Endothelial cell (in vitro differentiated cells): ENCODE results near the gene GJC2. TPM values are rescaled to one million over a fixed set of nuclear protein-coding genes. Genes with fewer than 3 reads are reported as not detected.

Experiments used
- DNase-seq: peaks from one replicate; pipeline ENCODE4 v3.0.0; 2021; ENCODE audit warnings: low spot score
- H3K27ac Mint-ChIP-seq: one replicate; pipeline ENCODE4 v1.8.0; 2021; ENCODE audit warnings: mixed read lengths, inconsistent platforms; ENCODE audit not compliant: unreplicated experiment
- H3K27me3 Mint-ChIP-seq: one replicate; pipeline ENCODE4 v1.8.0; 2021; ENCODE audit warnings: mild to moderate bottlenecking, moderate library complexity, mixed read lengths, inconsistent platforms; ENCODE audit not compliant: unreplicated experiment
- H3K36me3 Mint-ChIP-seq: one replicate; pipeline ENCODE4 v1.8.0; 2021; ENCODE audit warnings: mild to moderate bottlenecking, low read depth, mixed read lengths, inconsistent platforms; ENCODE audit not compliant: unreplicated experiment
- H3K4me1 Mint-ChIP-seq: one replicate; pipeline ENCODE4 v1.8.0; 2021; ENCODE audit warnings: mild to moderate bottlenecking, mixed read lengths, inconsistent platforms; ENCODE audit not compliant: unreplicated experiment
- H3K4me3 Mint-ChIP-seq: one replicate; pipeline ENCODE4 v1.8.0; 2021; ENCODE audit warnings: mild to moderate bottlenecking, mixed read lengths, inconsistent platforms; ENCODE audit not compliant: unreplicated experiment
- H3K9me3 Mint-ChIP-seq: one replicate; pipeline ENCODE4 v1.8.0; 2021; ENCODE audit warnings: mixed read lengths, inconsistent platforms; ENCODE audit not compliant: unreplicated experiment
- total RNA-seq: library from RNA; stranded (reverse); fragmentation: NEBNext Ultra II Directional; extraction: Animal tissue kit (Norgen Biotek cat#: 25700); gene quantifications from one replicate; pipeline ENCODE4 v1.2.1, GENCODE V29; 2021; ENCODE audit not compliant: unreplicated experiment
- TF ChIP-seq, protein P1 (sequence below): fragments of 200-600 bp; sonication (generic); IDR thresholded peaks from one replicate; pipeline ENCODE4 v1.5.0; 2021; ENCODE audit warnings: antibody characterized with exemption; ENCODE audit not compliant: unreplicated experiment

The GJC2 gene
- total RNA-seq, 1 donor from 2014 or later = 13.0 TPM

GRCh38 chr1:228177721-228178710, 28.3 kb downstream of the GJC2 start:
- TF ChIP-seq, protein P1, sequence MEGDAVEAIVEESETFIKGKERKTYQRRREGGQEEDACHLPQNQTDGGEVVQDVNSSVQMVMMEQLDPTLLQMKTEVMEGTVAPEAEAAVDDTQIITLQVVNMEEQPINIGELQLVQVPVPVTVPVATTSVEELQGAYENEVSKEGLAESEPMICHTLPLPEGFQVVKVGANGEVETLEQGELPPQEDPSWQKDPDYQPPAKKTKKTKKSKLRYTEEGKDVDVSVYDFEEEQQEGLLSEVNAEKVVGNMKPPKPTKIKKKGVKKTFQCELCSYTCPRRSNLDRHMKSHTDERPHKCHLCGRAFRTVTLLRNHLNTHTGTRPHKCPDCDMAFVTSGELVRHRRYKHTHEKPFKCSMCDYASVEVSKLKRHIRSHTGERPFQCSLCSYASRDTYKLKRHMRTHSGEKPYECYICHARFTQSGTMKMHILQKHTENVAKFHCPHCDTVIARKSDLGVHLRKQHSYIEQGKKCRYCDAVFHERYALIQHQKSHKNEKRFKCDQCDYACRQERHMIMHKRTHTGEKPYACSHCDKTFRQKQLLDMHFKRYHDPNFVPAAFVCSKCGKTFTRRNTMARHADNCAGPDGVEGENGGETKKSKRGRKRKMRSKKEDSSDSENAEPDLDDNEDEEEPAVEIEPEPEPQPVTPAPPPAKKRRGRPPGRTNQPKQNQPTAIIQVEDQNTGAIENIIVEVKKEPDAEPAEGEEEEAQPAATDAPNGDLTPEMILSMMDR = no peak
- Mint-ChIP-seq H3K27me3 (no peaks in the 10 kb centered on the region), H3K4me1 (peaks cover 3% of the 10 kb centered on the region), H3K27ac (peak overlapping the region; percentile 11), H3K36me3 (no peaks in the 10 kb centered on the region), H3K4me3 (no peak overlapping the region), H3K9me3 (no peaks in the 10 kb centered on the region)
- DNase-seq = no peak

- no peak overlapping the region for H3K27ac Mint-ChIP-seq
- no peak for DNase-seq
- TF ChIP-seq, protein P1 = no peak
- no peaks in the 10 kb centered on the region for H3K9me3 Mint-ChIP-seq
- H3K36me3 Mint-ChIP-seq = no peaks in the 10 kb centered on the region
- H3K27me3 Mint-ChIP-seq = no peaks in the 10 kb centered on the region
- H3K4me1 Mint-ChIP-seq = peaks cover 3% of the 10 kb centered on the region
- no peak overlapping the region for H3K4me3 Mint-ChIP-seq
These were observed 29.3 kb downstream of the GJC2 start for GRCh38 chr1:228178737-228179684.

- no peak overlapping the region for H3K27ac Mint-ChIP-seq
- no peaks in the 10 kb centered on the region for H3K36me3 Mint-ChIP-seq
- no peak overlapping the region for H3K4me3 Mint-ChIP-seq
- DNase-seq = no peak
- TF ChIP-seq, protein P1 = no peak
- no peaks in the 10 kb centered on the region for H3K27me3 Mint-ChIP-seq
- no peaks in the 10 kb centered on the region for H3K9me3 Mint-ChIP-seq
- H3K4me1 Mint-ChIP-seq = peaks cover 3% of the 10 kb centered on the region
These were observed 30.7 kb downstream of the GJC2 start for GRCh38 chr1:228180271-228180958.

DNA sequence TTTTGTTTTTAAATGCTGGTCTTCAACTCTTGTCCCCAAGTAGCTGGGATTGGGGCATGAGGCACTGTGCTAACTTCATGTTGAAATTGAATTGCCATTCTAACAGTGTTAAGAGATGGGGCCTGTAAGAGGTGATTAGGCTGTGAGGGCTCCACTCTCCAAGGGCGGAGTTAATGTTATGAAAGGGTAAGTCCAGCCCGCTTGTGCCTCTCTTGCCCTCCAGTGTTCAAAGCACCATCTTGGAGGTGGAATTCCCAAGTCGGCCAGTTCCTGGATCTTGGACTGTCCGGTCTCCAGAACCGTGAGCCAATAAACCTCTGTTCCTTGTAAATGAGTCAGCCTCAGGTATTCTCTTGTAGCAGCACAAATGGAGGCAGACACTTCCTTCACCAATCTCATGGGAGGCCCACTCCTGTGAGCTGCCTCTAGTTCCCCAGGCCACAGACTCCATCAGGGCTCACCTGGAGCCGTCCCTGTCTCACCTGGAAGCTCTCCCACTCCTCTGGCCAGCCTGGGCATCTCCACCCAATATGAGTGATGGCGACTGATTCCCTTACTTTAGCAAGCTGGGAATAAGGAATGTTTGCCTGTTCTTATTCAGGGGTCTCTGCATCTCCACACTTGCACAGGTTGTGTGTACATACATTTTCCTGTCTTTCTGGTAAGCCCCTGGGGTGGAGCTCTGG, 31.4 kb downstream of the GJC2 start:
- Mint-ChIP-seq H3K4me1 (peaks cover 5% of the 10 kb centered on the region), H3K27me3 (no peaks in the 10 kb centered on the region), H3K9me3 (no peaks in the 10 kb centered on the region), H3K4me3 (no peak overlapping the region), H3K27ac (no peak overlapping the region), H3K36me3 (no peaks in the 10 kb centered on the region)
- TF ChIP-seq, protein P1 = no peak
- DNase-seq = no peak
